ENCODE data around the gene CA9.

DNA sequence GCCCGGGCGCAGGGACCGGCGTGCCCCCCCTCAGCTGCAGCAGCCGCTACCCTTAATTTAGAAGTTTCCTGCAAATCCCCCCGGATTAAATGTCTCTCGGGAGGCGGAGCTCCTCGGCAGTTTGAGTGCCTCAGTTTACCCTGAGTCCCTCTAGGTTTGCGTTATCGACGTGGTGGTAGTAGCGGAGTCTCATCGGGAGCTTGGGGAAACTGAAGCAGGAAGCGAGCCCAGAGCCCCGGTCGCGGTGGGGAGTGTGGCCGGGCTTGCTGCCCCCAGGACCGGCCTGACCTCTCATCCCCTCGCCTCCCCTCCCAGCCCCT, 16.5 kb downstream of the CA9 start:
- TF ChIP-seq, protein P1, sequence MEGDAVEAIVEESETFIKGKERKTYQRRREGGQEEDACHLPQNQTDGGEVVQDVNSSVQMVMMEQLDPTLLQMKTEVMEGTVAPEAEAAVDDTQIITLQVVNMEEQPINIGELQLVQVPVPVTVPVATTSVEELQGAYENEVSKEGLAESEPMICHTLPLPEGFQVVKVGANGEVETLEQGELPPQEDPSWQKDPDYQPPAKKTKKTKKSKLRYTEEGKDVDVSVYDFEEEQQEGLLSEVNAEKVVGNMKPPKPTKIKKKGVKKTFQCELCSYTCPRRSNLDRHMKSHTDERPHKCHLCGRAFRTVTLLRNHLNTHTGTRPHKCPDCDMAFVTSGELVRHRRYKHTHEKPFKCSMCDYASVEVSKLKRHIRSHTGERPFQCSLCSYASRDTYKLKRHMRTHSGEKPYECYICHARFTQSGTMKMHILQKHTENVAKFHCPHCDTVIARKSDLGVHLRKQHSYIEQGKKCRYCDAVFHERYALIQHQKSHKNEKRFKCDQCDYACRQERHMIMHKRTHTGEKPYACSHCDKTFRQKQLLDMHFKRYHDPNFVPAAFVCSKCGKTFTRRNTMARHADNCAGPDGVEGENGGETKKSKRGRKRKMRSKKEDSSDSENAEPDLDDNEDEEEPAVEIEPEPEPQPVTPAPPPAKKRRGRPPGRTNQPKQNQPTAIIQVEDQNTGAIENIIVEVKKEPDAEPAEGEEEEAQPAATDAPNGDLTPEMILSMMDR (IDR thresholded peaks at IDR 0.05; ENCODE audit: low read depth, low read length): no peak
- no peak for TF ChIP-seq EZH2phosphoT487 (IDR thresholded peaks at IDR 0.05; ENCODE audit: low read depth)

Data from OCI-LY3 (cell line).